Stomach (tissue), 4 donors: ENCODE data around the gene SPARCL1.

Experiments
- POLR2A ChIP-seq, 4 donors: fragments of 450-650 bp; IDR thresholded peaks; one replicate each; pipeline ENCODE4 v1.6.1; 2016; ENCODE audit warnings: antibody characterized with exemption in 4 of 4, control low read depth in 2 of 4, mild to moderate bottlenecking in 1 of 4, moderate library complexity in 1 of 4
- POLR2AphosphoS5 ChIP-seq, 3 donors: sonication (generic); formaldehyde crosslinking; IDR thresholded peaks; one replicate each; pipeline ENCODE4 v1.6.1; 2016; ENCODE audit warnings: antibody characterized with exemption in 3 of 3

DNA sequence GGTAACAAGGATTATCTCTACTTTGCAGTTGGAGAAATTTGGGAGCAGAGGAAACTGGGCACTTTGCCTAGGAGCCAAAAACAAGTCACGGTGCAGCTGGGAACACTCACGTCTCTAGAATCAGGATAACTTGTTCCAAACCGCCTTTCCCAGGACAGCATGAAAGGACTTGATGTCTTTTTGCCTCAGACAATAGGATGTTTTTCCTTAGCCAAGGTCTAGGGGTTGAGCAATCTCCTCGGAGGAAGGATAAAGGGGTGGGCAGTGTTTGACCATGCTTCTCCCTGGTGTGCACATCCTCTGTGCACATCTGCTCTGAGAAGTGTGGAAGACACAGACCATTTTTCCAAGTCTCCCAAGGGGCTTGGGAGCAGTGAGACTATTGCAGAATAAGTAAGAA lies 1.7 kb upstream of the SPARCL1 start:
- TF ChIP-seq POLR2AphosphoS5 (IDR thresholded peaks at IDR 0.05), result peak; percentile 88 to 100 (median 92)
- TF ChIP-seq POLR2A (IDR thresholded peaks at IDR 0.05), result no peak
